GM18907 (cell line): Measurements from ENCODE around the gene IFI35.
"Not testable (repeated sequence)": the region's sequence is repeated elsewhere in the genome, so short reads cannot be mapped to it uniquely, and the experiment has no call there.

Source experiments
- ATAC-seq: cut with Tn5 transposase; IDR thresholded peaks from one replicate; pipeline ENCODE4 v1.9.1; 2021; ENCODE audit warnings: mild to moderate bottlenecking, moderate library complexity; ENCODE audit not compliant: unreplicated experiment

The IFI35 gene

GRCh38 chr17:43051969-43052368, 45.4 kb downstream of the IFI35 start:
- ATAC-seq = no peak

GRCh38 chr17:43053008-43053407, 46.4 kb downstream of the IFI35 start:
- not testable (repeated sequence) for ATAC-seq

- no peak for ATAC-seq
Measured at GRCh38 chr17:43056051-43056450, 49.5 kb downstream of the IFI35 start.

- ATAC-seq = no peak
Measured at GRCh38 chr17:43062984-43063638, 56.5 kb downstream of the IFI35 start.
